Kidney (tissue), 14 donors: ENCODE results near the gene RBMS3. TPM values are rescaled to one million over a fixed set of nuclear protein-coding genes. Genes with fewer than 3 reads are reported as not detected.

Experiments used
- DNase-seq, 5 donors: peaks; one replicate each; pipeline ENCODE4 v3.0.0-alpha.2; 2013 to 2020
- FAIRE-seq: peaks from 2 replicates; lab custom pipeline; 2012; peaks lifted over from hg19 to GRCh38; lab: Jason Lieb, UNC
- H3K27ac ChIP-seq, 2 donors: one replicate each; pipeline ENCODE4 v1.7.0; 2013; ENCODE audit warnings: low read depth in 2 of 2, low read length in 2 of 2, inconsistent platforms in 1 of 2
- H3K27me3 ChIP-seq: one replicate; pipeline ENCODE4 v1.7.1; 2013; ENCODE audit warnings: low read length, inconsistent platforms; ENCODE audit not compliant: control insufficient read depth, insufficient read depth
- H3K36me3 ChIP-seq, 3 donors: one replicate each; pipeline versions ENCODE4 v1.7.0 to v1.7.1; 2013; ENCODE audit warnings: low read length in 3 of 3, control low read depth in 1 of 3, inconsistent platforms in 1 of 3; ENCODE audit not compliant: insufficient read depth in 3 of 3, control insufficient read depth in 2 of 3
- H3K4me1 ChIP-seq, 3 donors: one replicate each; pipeline versions ENCODE4 v1.7.0 to v1.7.1; 2013; ENCODE audit warnings: low read length in 3 of 3, inconsistent platforms in 1 of 3, low read depth in 1 of 3; ENCODE audit not compliant: control insufficient read depth in 2 of 3, insufficient read depth in 2 of 3
- H3K4me3 ChIP-seq, 3 donors: one replicate each; pipeline versions ENCODE4 v1.7.0 to v1.8.1; 2013; ENCODE audit warnings: low read length in 3 of 3, control low read depth in 1 of 3, inconsistent platforms in 1 of 3
- H3K9ac ChIP-seq, 3 donors: one replicate each; pipeline versions ENCODE4 v1.7.0 to v1.7.1; 2013; ENCODE audit warnings: low read length in 3 of 3, control low read depth in 1 of 3, inconsistent platforms in 1 of 3
- H3K9me3 ChIP-seq, 3 donors: one replicate each; pipeline versions ENCODE4 v1.7.0 to v1.7.1; 2013; ENCODE audit warnings: low read length in 3 of 3, control low read depth in 1 of 3, inconsistent platforms in 1 of 3; ENCODE audit not compliant: control insufficient read depth in 2 of 3, insufficient read depth in 1 of 3
- CTCF ChIP-seq: IDR thresholded peaks from 3 replicates; pipeline ENCODE4 v1.5.1; 2012; ENCODE audit warnings: mild to moderate bottlenecking, moderate library complexity, borderline replicate concordance; ENCODE audit not compliant: insufficient read depth; ENCODE audit errors: extremely low read depth
- intact Hi-C: fragments of 100-400 bp; cut with DNase I; formaldehyde crosslinking; loops from one replicate; pipeline ENCODE4 v1.11.1; 2022
- polyA plus RNA-seq: library from polyadenylated mRNA; stranded (reverse); fragments of 350-450 nt; fragmentation: Illumina TruSeq; extraction: RNeasy Lipid Tissue Mini Kit (QIAGEN cat#74804); gene quantifications from one replicate; pipeline ENCODE4 v1.2.3, GENCODE V29; 2014; ENCODE audit warnings: low read depth, low replicate concordance; ENCODE audit not compliant: insufficient read depth
- total RNA-seq: library from RNA; stranded (reverse); fragmentation: NEBNext Ultra II Directional; extraction: Animal tissue kit (Norgen Biotek cat#: 25700); gene quantifications from one replicate; pipeline ENCODE4 v1.2.1, GENCODE V29; 2021
- donor health status: control.
- donor health status: control.
- donor health status: control.
- donor health status: control.
- donor health status: control.
- donor health status: DM: yes; HTN: yes; CAD: no.
- donor health status: Normal renal cell carcinoma (clear cell type).

RBMS3 gene
- total and polyA plus RNA-seq, 2 donors from 2014 or later, result 3.2 to 48.8 TPM

- Histone ChIP-seq H3K9me3 (no peaks in the 10 kb centered on the region), H3K4me1 (peaks cover 0 to 9% (median 0%) of the 10 kb centered on the region in 3 donors), H3K27ac (peak overlapping the region in 1 of 2 donors; percentile 40), H3K36me3 (no peaks in the 10 kb centered on the region), H3K9ac (no peak overlapping the region), H3K27me3 (no peaks in the 10 kb centered on the region), H3K4me3 (no peak overlapping the region)
- intact Hi-C loops, result no loop called here
- FAIRE-seq (peak; percentile 42), DNase-seq (peak in 1 of 5 donors; percentile 11)
- TF ChIP-seq CTCF, result no peak
Observed at GRCh38 chr3:29695643-29696198, 414.9 kb downstream of the RBMS3 start.

GRCh38 chr3:29696311-29696710 is 415.4 kb downstream of the RBMS3 start:
- Histone ChIP-seq H3K4me1 (peaks cover 0 to 9% (median 0%) of the 10 kb centered on the region in 3 donors), H3K4me3 (no peak overlapping the region), H3K36me3 (no peaks in the 10 kb centered on the region), H3K9me3 (no peaks in the 10 kb centered on the region), H3K27me3 (no peaks in the 10 kb centered on the region), H3K27ac (peak overlapping the region in 1 of 2 donors; percentile 40), H3K9ac (no peak overlapping the region)
- no peak for TF ChIP-seq CTCF
- DNase-seq, result no peak
- no peak for FAIRE-seq
- intact Hi-C loops, result no loop called here

DNA sequence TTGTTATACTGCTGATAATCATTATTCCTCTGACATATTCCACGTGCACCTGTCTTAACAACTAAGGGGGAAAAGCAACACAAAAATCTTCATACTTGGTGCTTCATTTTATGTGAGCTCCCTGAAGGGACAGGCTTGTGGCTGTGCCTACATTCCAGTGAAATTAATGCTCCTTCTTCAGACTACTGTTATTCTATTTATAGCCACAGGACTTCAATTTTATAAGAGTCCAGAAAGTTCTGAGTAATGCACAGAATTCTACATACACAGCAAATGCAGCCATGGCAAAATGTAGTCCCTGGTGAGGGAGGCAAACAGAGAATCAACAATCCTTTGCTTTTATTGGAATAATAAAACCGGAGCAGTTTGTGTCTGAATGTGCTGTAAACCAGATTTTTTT is 417.1 kb downstream of the RBMS3 start:
- H3K36me3 ChIP-seq, result no peaks in the 10 kb centered on the region
- DNase-seq, result no peak
- H3K27me3 ChIP-seq, result no peaks in the 10 kb centered on the region
- intact Hi-C loops, result no loop called here
- no peak overlapping the region for H3K27ac ChIP-seq
- H3K4me3 ChIP-seq, result no peak overlapping the region
- no peaks in the 10 kb centered on the region for H3K9me3 ChIP-seq
- no peak overlapping the region for H3K9ac ChIP-seq
- TF ChIP-seq CTCF, result no peak
- FAIRE-seq, result no peak
- H3K4me1 ChIP-seq, result peaks cover 0 to 9% (median 0%) of the 10 kb centered on the region in 3 donors

DNA sequence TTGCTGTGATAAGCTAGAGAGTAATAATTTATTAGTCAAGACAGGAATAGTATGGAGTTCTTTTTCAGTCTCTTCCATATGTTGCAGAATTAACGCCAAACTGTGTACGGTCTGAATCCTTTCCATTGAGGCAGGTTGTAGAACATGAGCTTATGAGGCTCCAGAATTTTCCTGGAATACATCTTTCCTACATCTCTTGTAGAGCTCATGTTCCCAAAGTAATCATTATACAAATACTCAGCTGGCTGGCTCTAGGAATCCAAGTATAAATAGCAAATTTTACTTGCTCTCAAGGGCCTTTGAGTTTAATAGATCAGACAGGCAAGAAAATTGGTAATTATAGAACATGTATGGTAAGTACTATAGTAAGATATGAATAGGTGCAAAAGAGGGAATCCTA is 419.4 kb downstream of the RBMS3 start:
- no peak for TF ChIP-seq CTCF
- Histone ChIP-seq H3K9me3 (no peaks in the 10 kb centered on the region), H3K27ac (no peak overlapping the region), H3K27me3 (no peaks in the 10 kb centered on the region), H3K4me1 (no peaks in the 10 kb centered on the region), H3K9ac (no peak overlapping the region), H3K36me3 (no peaks in the 10 kb centered on the region), H3K4me3 (no peak overlapping the region)
- DNase-seq (no peak), FAIRE-seq (no peak)
- intact Hi-C loops, result no loop called here
